ENCODE data around the gene IQCH. TPM values are rescaled to one million over a fixed set of nuclear protein-coding genes. Genes with fewer than 3 reads are reported as not detected.
A peak's percentile ranks its signal among the peaks of the same experiment; 100 is the strongest.

The IQCH gene
- total and polyA plus RNA-seq, 9 of the 15 experiments (the other 6 are each of a cell fraction or from before 2014, with no cell fraction given) = 1.8 to 3.9 (median 2.7) TPM

DNA sequence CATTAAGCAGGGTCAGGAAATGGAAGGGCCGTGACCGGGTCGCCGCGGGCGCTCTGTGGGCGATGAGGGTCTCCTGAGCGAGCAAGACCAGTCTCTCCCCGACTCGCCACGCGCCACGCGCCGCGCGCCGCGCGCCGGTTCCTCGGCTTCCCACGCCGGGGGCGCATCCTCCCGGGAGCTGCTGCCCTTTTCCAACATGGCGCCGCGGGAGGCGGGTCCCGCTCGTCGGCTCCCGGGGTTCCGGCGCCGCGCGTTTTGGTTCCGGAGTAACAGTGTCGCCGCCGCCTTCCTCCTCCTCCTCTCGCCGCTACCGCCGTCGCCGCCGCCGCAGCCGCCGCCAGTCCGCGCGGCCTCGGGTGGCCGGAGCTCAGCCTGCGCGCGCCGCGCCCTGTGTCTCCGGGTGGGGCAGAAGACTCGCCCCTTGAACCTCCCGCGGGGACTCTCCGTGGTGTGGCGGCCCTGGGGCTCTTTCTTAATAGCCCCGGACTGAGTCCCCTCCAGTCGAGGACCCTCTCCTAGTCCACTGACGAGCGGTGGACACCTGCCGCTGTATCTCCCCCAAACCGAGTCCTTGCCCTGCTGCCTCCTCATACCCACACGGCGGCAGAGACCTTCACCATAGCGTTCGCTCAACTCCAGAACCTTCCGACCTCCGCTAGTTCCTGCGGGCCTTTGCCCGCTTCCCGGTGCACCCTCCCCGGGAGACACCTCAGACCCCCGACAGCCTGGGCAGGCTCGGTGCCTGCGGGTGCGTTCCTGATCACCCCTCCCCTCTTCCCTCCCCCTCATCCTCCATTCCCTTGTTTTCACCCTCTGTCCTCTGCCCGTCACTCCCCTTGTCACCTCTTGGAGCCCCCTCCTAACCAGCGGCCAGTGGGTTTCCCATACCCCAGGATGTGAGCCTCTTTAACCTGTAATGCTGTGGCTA, 288.1 kb downstream of the IQCH start, which contains the start of gene MAP2K5 (continued):
- TF ChIP-seq ATF1 (CRISPR knock-in tag; IDR thresholded peaks at IDR 0.05) = no peak
- TF ChIP-seq ATF1 (tag; IDR thresholded peaks at IDR 0.05) = peak; percentile 58
- TF ChIP-seq, protein P1, sequence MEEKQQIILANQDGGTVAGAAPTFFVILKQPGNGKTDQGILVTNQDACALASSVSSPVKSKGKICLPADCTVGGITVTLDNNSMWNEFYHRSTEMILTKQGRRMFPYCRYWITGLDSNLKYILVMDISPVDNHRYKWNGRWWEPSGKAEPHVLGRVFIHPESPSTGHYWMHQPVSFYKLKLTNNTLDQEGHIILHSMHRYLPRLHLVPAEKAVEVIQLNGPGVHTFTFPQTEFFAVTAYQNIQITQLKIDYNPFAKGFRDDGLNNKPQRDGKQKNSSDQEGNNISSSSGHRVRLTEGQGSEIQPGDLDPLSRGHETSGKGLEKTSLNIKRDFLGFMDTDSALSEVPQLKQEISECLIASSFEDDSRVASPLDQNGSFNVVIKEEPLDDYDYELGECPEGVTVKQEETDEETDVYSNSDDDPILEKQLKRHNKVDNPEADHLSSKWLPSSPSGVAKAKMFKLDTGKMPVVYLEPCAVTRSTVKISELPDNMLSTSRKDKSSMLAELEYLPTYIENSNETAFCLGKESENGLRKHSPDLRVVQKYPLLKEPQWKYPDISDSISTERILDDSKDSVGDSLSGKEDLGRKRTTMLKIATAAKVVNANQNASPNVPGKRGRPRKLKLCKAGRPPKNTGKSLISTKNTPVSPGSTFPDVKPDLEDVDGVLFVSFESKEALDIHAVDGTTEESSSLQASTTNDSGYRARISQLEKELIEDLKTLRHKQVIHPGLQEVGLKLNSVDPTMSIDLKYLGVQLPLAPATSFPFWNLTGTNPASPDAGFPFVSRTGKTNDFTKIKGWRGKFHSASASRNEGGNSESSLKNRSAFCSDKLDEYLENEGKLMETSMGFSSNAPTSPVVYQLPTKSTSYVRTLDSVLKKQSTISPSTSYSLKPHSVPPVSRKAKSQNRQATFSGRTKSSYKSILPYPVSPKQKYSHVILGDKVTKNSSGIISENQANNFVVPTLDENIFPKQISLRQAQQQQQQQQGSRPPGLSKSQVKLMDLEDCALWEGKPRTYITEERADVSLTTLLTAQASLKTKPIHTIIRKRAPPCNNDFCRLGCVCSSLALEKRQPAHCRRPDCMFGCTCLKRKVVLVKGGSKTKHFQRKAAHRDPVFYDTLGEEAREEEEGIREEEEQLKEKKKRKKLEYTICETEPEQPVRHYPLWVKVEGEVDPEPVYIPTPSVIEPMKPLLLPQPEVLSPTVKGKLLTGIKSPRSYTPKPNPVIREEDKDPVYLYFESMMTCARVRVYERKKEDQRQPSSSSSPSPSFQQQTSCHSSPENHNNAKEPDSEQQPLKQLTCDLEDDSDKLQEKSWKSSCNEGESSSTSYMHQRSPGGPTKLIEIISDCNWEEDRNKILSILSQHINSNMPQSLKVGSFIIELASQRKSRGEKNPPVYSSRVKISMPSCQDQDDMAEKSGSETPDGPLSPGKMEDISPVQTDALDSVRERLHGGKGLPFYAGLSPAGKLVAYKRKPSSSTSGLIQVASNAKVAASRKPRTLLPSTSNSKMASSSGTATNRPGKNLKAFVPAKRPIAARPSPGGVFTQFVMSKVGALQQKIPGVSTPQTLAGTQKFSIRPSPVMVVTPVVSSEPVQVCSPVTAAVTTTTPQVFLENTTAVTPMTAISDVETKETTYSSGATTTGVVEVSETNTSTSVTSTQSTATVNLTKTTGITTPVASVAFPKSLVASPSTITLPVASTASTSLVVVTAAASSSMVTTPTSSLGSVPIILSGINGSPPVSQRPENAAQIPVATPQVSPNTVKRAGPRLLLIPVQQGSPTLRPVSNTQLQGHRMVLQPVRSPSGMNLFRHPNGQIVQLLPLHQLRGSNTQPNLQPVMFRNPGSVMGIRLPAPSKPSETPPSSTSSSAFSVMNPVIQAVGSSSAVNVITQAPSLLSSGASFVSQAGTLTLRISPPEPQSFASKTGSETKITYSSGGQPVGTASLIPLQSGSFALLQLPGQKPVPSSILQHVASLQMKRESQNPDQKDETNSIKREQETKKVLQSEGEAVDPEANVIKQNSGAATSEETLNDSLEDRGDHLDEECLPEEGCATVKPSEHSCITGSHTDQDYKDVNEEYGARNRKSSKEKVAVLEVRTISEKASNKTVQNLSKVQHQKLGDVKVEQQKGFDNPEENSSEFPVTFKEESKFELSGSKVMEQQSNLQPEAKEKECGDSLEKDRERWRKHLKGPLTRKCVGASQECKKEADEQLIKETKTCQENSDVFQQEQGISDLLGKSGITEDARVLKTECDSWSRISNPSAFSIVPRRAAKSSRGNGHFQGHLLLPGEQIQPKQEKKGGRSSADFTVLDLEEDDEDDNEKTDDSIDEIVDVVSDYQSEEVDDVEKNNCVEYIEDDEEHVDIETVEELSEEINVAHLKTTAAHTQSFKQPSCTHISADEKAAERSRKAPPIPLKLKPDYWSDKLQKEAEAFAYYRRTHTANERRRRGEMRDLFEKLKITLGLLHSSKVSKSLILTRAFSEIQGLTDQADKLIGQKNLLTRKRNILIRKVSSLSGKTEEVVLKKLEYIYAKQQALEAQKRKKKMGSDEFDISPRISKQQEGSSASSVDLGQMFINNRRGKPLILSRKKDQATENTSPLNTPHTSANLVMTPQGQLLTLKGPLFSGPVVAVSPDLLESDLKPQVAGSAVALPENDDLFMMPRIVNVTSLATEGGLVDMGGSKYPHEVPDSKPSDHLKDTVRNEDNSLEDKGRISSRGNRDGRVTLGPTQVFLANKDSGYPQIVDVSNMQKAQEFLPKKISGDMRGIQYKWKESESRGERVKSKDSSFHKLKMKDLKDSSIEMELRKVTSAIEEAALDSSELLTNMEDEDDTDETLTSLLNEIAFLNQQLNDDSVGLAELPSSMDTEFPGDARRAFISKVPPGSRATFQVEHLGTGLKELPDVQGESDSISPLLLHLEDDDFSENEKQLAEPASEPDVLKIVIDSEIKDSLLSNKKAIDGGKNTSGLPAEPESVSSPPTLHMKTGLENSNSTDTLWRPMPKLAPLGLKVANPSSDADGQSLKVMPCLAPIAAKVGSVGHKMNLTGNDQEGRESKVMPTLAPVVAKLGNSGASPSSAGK (IDR thresholded peaks at IDR 0.05) = no peak
- TF ChIP-seq IFI16 (CRISPR knock-in tag; IDR thresholded peaks at IDR 0.05) = no peak
- TF ChIP-seq CREB1 (IDR thresholded peaks at IDR 0.05) = no peak
- no peak for TF ChIP-seq CREB1 (CRISPR knock-in tag; IDR thresholded peaks at IDR 0.05)
- no peak for TF ChIP-seq ZNF232 (CRISPR knock-in tag; IDR thresholded peaks at IDR 0.05)
- no peak for TF ChIP-seq SRSF3 (IDR thresholded peaks at IDR 0.05; ENCODE audit: insufficient read depth, low read length)
- TF ChIP-seq FOXK2 (conservative IDR thresholded peaks at IDR 0.05 in 1 of 2, IDR thresholded peaks at IDR 0.05 in 1 of 2; ENCODE audit: low read depth in 2 of 2) = peak; percentile 0 to 38; a peak in 1 of 4 replicates
- no peak for TF ChIP-seq ZNF655 (CRISPR knock-in tag; IDR thresholded peaks at IDR 0.05)
- no peak for TF ChIP-seq ZNF589 (CRISPR knock-in tag; IDR thresholded peaks at IDR 0.05; ENCODE audit: low read depth)
- TF ChIP-seq BRD9 (IDR thresholded peaks at IDR 0.05; ENCODE audit: low read depth, partially characterized antibody) = peak; percentile 58
- peak; percentile 87 for TF ChIP-seq HCFC1 (IDR thresholded peaks at IDR 0.05; ENCODE audit: low read depth, low read length)
- TF ChIP-seq ZNF316 (IDR thresholded peaks at IDR 0.05) = no peak
- TF ChIP-seq ZNF644 (tag; IDR thresholded peaks at IDR 0.05; ENCODE audit: low read depth) = no peak
- TF ChIP-seq MXI1 (IDR thresholded peaks at IDR 0.05; ENCODE audit: low read depth, low read length) = 0 out of 2 replicates have a peak, but pooled peaks have one; percentile 12

All from K562 (cell line).